MM.1S (cell line): Measurements from ENCODE around the gene HMX1.

ENCODE experiments used
- CTCF ChIP-seq: fragments of 300-600 bp; sonication (generic); IDR thresholded peaks from 2 replicates; pipeline ENCODE4 v1.5.1; 2016; ENCODE audit warnings: antibody characterized with exemption, low read length, mixed read lengths
- EZH2 ChIP-seq: fragments of 300-600 bp; sonication (generic); optimal IDR thresholded peaks from 2 replicates; pipeline ENCODE3; 2017; ENCODE audit warnings: low read depth, mild to moderate bottlenecking, antibody characterized with exemption, low read length, mixed read lengths

- TF ChIP-seq CTCF (no peak), EZH2 (no peak)
Measured at GRCh38 chr4:8858701-8859210, 12.9 kb downstream of the HMX1 start.
